GM12878 (cell line): Measurements from ENCODE around the gene SLC19A3. TPM values are rescaled to one million over a fixed set of nuclear protein-coding genes. Genes with fewer than 3 reads are reported as not detected.
"Not testable (repeated sequence)": the region's sequence is repeated elsewhere in the genome, so short reads cannot be mapped to it uniquely, and the experiment has no call there.

Experiments
- ATAC-seq: fragments of 200-7000 bp; cut with Tn5 transposase; 3 replicates; pipeline ENCODE4 v1.9.1; 2020; ENCODE audit warnings: mild to moderate bottlenecking, moderate library complexity
- BruUV-seq: library from RNA; stranded (reverse); fragments of 400-500 nt; replicated peaks from 2 replicates; lab custom pipeline; 2021; lab: Mats Ljungman, UMichigan
- CTCF ChIA-PET: fragments of 300-600 bp; sonication (Branson Sonifier 250); formaldehyde crosslinking; extraction: SDS; loops from one replicate; lab custom pipeline; 2021; ENCODE audit warnings: inconsistent platforms; lab: Yijun Ruan, JAX
- POLR2A ChIA-PET: fragments of 350-600 bp; formaldehyde crosslinking; extraction: SDS; loops from one replicate; lab custom pipeline; 2021; ENCODE audit warnings: inconsistent platforms; lab: Charles Lee
- RAD21 ChIA-PET: fragments of 300-600 bp; sonication (Branson Sonifier 250); formaldehyde crosslinking; loops from one replicate; lab custom pipeline; 2023; ENCODE audit warnings: antibody characterized with exemption; ENCODE audit not compliant: unreplicated experiment; lab: Charles Lee
- SMC1A ChIA-PET: fragments of 300-600 bp; sonication (Branson Sonifier 250); formaldehyde crosslinking; loops from one replicate; lab custom pipeline; 2023; ENCODE audit not compliant: unreplicated experiment, uncharacterized antibody; lab: Charles Lee
- DNase-seq: peaks from one replicate; pipeline ENCODE4 v3.0.0-alpha.2; 2011; ENCODE audit warnings: low read depth, low spot score
- FAIRE-seq: peaks from 3 replicates; lab custom pipeline; 2011; peaks lifted over from hg19 to GRCh38; lab: Jason Lieb, UNC
- H2AFZ ChIP-seq: 2 replicates; pipeline ENCODE4 v1.6.0; 2011; ENCODE audit warnings: low read depth, low read length, control low read depth; ENCODE audit not compliant: control insufficient read depth
- H3K27ac ChIP-seq: 2 replicates; pipeline ENCODE4 v1.5.1; 2011; ENCODE audit warnings: control low read depth; ENCODE audit not compliant: control insufficient read depth, insufficient read depth
- H3K27me3 ChIP-seq, 2 experiments: replicated peaks in 1 of 2; 2 replicates each; pipeline versions ENCODE4 v1.6.0 to v1.6.1; 2011; ENCODE audit warnings: low read length in 1 of 2; ENCODE audit not compliant: control insufficient read depth in 2 of 2, insufficient read depth in 2 of 2
- H3K36me3 ChIP-seq, 2 experiments: 2 replicates each; pipeline ENCODE4 v1.5.1; 2011; ENCODE audit warnings: low read length in 1 of 2; ENCODE audit not compliant: control insufficient read depth in 2 of 2, insufficient read depth in 2 of 2
- H3K4me1 ChIP-seq: 2 replicates; pipeline ENCODE4 v1.6.1; 2011; ENCODE audit warnings: mild to moderate bottlenecking, low read length, moderate library complexity, mixed read lengths; ENCODE audit not compliant: control insufficient read depth, insufficient read depth
- H3K4me2 ChIP-seq: 2 replicates; pipeline ENCODE4 v1.6.0; 2011; ENCODE audit warnings: control low read depth; ENCODE audit not compliant: control insufficient read depth, insufficient read depth
- H3K4me3 ChIP-seq: fragments of 200-600 bp; sonication (generic); 2 replicates; pipeline ENCODE4 v1.5.1; 2016
- H3K79me2 ChIP-seq: 2 replicates; pipeline ENCODE4 v1.6.0; 2011; ENCODE audit warnings: low read length; ENCODE audit not compliant: control insufficient read depth, insufficient read depth
- H3K9ac ChIP-seq: 2 replicates; pipeline ENCODE4 v1.8.0; 2011; ENCODE audit warnings: low read length, control low read depth, mixed read lengths; ENCODE audit not compliant: control insufficient read depth, insufficient read depth
- H3K9me3 ChIP-seq: replicated peaks from 3 replicates; pipeline ENCODE4 v1.5.1; 2011; ENCODE audit warnings: mild to moderate bottlenecking, low read length; ENCODE audit not compliant: control insufficient read depth, insufficient read depth
- H4K20me1 ChIP-seq: 2 replicates; pipeline ENCODE4 v1.6.0; 2011; ENCODE audit not compliant: control insufficient read depth, insufficient read depth
- BCL3 ChIP-seq: IDR thresholded peaks from 2 replicates; pipeline ENCODE4 v1.6.1; 2011; ENCODE audit warnings: borderline replicate concordance, low read depth, mild to moderate bottlenecking, moderate library complexity, low read length; ENCODE audit not compliant: insufficient read depth, poor library complexity, severe bottlenecking
- CEBPZ ChIP-seq: fragments of 150-350 bp; IDR thresholded peaks from 2 replicates; pipeline ENCODE4 v1.6.1; 2016; ENCODE audit warnings: low read depth, low read length
- CREB1 ChIP-seq: IDR thresholded peaks from 2 replicates; pipeline ENCODE4 v1.6.1; 2012; ENCODE audit warnings: low read depth, mild to moderate bottlenecking, inconsistent platforms
- DPF2 ChIP-seq: fragments of 450-650 bp; IDR thresholded peaks from 2 replicates; pipeline ENCODE4 v1.6.1; 2017; ENCODE audit warnings: mild to moderate bottlenecking
- ESRRA ChIP-seq: IDR thresholded peaks from 2 replicates; pipeline ENCODE4 v1.6.1; 2012; ENCODE audit warnings: mild to moderate bottlenecking, low read length, improper control_type of control experiment
- NBN ChIP-seq: fragments of 450-650 bp; IDR thresholded peaks from 2 replicates; pipeline ENCODE4 v1.6.1; 2016
- SREBF1 ChIP-seq: IDR thresholded peaks from 2 replicates; pipeline ENCODE4 v1.6.1; 2012; ENCODE audit warnings: mild to moderate bottlenecking, low read length
- TAF1 ChIP-seq: IDR thresholded peaks from 2 replicates; pipeline ENCODE4 v1.6.1; 2011; ENCODE audit warnings: mild to moderate bottlenecking, low read depth, low read length, borderline replicate concordance
- TARDBP ChIP-seq: IDR thresholded peaks from 2 replicates; pipeline ENCODE4 v1.6.1; 2016; ENCODE audit warnings: borderline replicate concordance
- ZSCAN29 ChIP-seq: fragments of 450-650 bp; IDR thresholded peaks from 2 replicates; pipeline ENCODE4 v1.6.1; 2017; ENCODE audit warnings: mild to moderate bottlenecking, moderate library complexity
- ZZZ3 ChIP-seq: IDR thresholded peaks from 2 replicates; pipeline ENCODE4 v1.6.1; 2011; ENCODE audit warnings: low read depth; ENCODE audit not compliant: control insufficient read depth, insufficient read length
- WGBS: methylation state at CpG from one replicate; pipeline ENCODE4 v1.1.6; 2016; ENCODE audit warnings: low lambda C conversion rate; ENCODE audit not compliant: insufficient replicate concordance, insufficient coverage; ENCODE audit errors: missing lambda C conversion rate; 5-methylcytosine and 5-hydroxymethylcytosine counted together
- in situ Hi-C: fragments of 300-500 bp; cut with MboI; formaldehyde crosslinking; loops from 9 replicates; pipeline ENCODE4 v1.14.3; 2018; ENCODE audit warnings: mixed read lengths
- intact Hi-C: fragments of 100-400 bp; cut with micrococcal nuclease; formaldehyde crosslinking; loops from one replicate; pipeline ENCODE4 v1.14.2; 2022; ENCODE audit not compliant: unreplicated experiment
- polyA plus RNA-seq, 11 experiments: library from polyadenylated mRNA; depleted of rRNA in 4 of 11; unstranded in 6 of 11; stranded (reverse) in 5 of 11; fragments of >200 nt; fragmentation: Nextera tagmentation in 4 of 11; fragmentation: Illumina TruSeq in 1 of 11; extraction: Ambion mirVana in 4 of 11; extraction: Trizol in 1 of 11; gene quantifications; 1 replicate in 1 of 11; 2 replicates in 10 of 11; pipeline versions ENCODE4 v1.2.1 to v1.2.3, GENCODE V29; 2011 to 2016; ENCODE audit warnings: inconsistent platforms in 2 of 11, missing spikeins in 2 of 11, low read depth in 1 of 11
- total RNA-seq, 4 experiments: library from RNA; depleted of rRNA in 3 of 4; stranded (reverse); fragments of >200 nt in 3 of 4; fragmentation: Illumina TruSeq in 1 of 4; extraction: Trizol in 1 of 4; gene quantifications; 2 replicates each; pipeline versions ENCODE4 v1.2.1 to v1.2.3, GENCODE V29; 2013 to 2021

The SLC19A3 gene
- total and polyA plus RNA-seq, 10 of the 15 experiments (the other 5 are each of a cell fraction or from before 2014, with no cell fraction given): not detected

DNA sequence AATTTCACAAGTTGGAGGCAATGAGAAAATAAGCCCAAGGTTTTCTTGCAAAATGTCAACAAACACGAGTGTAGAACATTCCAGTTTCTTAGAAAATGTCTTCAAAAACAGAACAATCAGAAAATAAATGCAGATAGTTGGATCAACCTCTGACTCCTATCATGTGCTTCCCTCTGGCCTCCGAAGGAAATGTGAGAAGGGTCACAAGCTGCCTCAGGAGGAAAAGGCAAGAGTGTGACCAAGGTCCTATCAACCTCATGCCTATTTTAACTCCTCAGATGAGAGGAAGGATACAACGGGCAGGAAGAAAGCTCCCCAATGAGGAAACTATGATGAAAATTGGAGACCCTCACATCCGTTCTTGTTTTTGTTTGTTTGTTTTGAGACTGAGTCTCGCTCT lies 43.3 kb downstream of the SLC19A3 start:
- Histone ChIP-seq H3K4me3 (no peak overlapping the region), H3K36me3 (no peaks in the 10 kb centered on the region), H3K9ac (no peak overlapping the region), H3K27ac (no peak overlapping the region), H3K4me2 (no peak overlapping the region), H4K20me1 (no peaks in the 10 kb centered on the region), H3K79me2 (no peaks in the 10 kb centered on the region), H3K4me1 (no peaks in the 10 kb centered on the region), H3K9me3 (no peaks in the 10 kb centered on the region; the same call in 2 of the 3 replicates), H3K27me3 (no peaks in the 10 kb centered on the region), H2AFZ (no peak overlapping the region)
- CTCF ChIA-PET: interaction anchor here (1.1 kb wide), 1 partner anchor 16 kb away, joined by 3 read pairs; no protein-coding TSS in a partner anchor
- intact Hi-C loops (no loop called here), in situ Hi-C loops (no loop called here)
- FAIRE-seq (no peak), DNase-seq (no peak), ATAC-seq (no peak)
- TF ChIP-seq ZZZ3: no peak
- TF ChIP-seq NBN: no peak
- no peak for TF ChIP-seq SREBF1
- TF ChIP-seq DPF2: no peak
- TF ChIP-seq BCL3: no peak
- TF ChIP-seq CEBPZ: no peak
- no peak for TF ChIP-seq TARDBP
- no peak for TF ChIP-seq TAF1
- no peak for TF ChIP-seq CREB1
- TF ChIP-seq ESRRA: no peak
- TF ChIP-seq ZSCAN29: no peak
- SMC1A ChIA-PET: interaction anchor here (0.5 kb wide), 1 partner anchor 108 kb away, joined by 3 read pairs; no protein-coding TSS in a partner anchor
- RAD21 ChIA-PET: no interaction called here
- BruUV-seq: no TSS peak
- WGBS: 33% methylated on average over 5 of the region's 5 CpGs
- POLR2A ChIA-PET: interaction anchor here (0.6 kb wide), 1 partner anchor 255 kb away, joined by 3 read pairs; no protein-coding TSS in a partner anchor

- BruUV-seq, ATAC-seq, H3K4me2 ChIP-seq, H3K36me3 ChIP-seq, FAIRE-seq, H3K79me2 ChIP-seq, DNase-seq, H4K20me1 ChIP-seq, CTCF ChIA-PET, in situ Hi-C loops, RAD21 ChIA-PET, H3K9ac ChIP-seq, H3K27ac ChIP-seq, H2AFZ ChIP-seq, H3K27me3 ChIP-seq, H3K4me1 ChIP-seq, SMC1A ChIA-PET, H3K4me3 ChIP-seq, H3K9me3 ChIP-seq, POLR2A ChIA-PET, intact Hi-C loops: not testable (repeated sequence)
- 23% methylated on average over 5 of the region's 5 CpGs for WGBS
Measured at GRCh38 chr2:227673620-227674019, 44.2 kb downstream of the SLC19A3 start.
